GM12875 (cell line): Measurements from ENCODE around the gene UBR4.

Experiments used
- H3K4me3 ChIP-seq: one replicate; pipeline ENCODE4 v1.5.1; 2011; ENCODE audit warnings: low read depth, low read length, control low read depth
- CTCF ChIP-seq: IDR thresholded peaks from 2 replicates; pipeline ENCODE4 v1.5.1; 2011; ENCODE audit warnings: low read depth, mild to moderate bottlenecking, control low read depth, inconsistent platforms, low read length, moderate library complexity, borderline replicate concordance; ENCODE audit not compliant: insufficient read depth

The UBR4 gene

GRCh38 chr1:19035377-19036040, 174.6 kb downstream of the UBR4 start:
- TF ChIP-seq CTCF = no peak
- H3K4me3 ChIP-seq = no peak overlapping the region

- TF ChIP-seq CTCF = no peak
Observed at GRCh38 chr1:19034721-19035120, 175.3 kb downstream of the UBR4 start.

GRCh38 chr1:19033926-19034680, 176.0 kb downstream of the UBR4 start:
- TF ChIP-seq CTCF = no peak
- no peak overlapping the region for H3K4me3 ChIP-seq

More at GRCh38 chr1:19034721-19035120, 175.3 kb downstream of the UBR4 start:
- H3K4me3 ChIP-seq = no peak overlapping the region

- no peak for TF ChIP-seq CTCF
- no peak overlapping the region for H3K4me3 ChIP-seq
Observed at GRCh38 chr1:19033515-19033839, 176.6 kb downstream of the UBR4 start.

GRCh38 chr1:19032701-19033514, 177.2 kb downstream of the UBR4 start:
- TF ChIP-seq CTCF = no peak

GRCh38 chr1:19032413-19032695, 177.7 kb downstream of the UBR4 start:
- no peak for TF ChIP-seq CTCF
- no peak overlapping the region for H3K4me3 ChIP-seq

More at GRCh38 chr1:19032701-19033514, 177.2 kb downstream of the UBR4 start:
- no peak overlapping the region for H3K4me3 ChIP-seq
